LNCAP (cell line): ENCODE data around the gene SERINC5.

Source experiments
- TF ChIP-seq, protein P1 (sequence below): fragments of 450-650 bp; IDR thresholded peaks from 2 replicates; pipeline ENCODE4 v1.5.1; 2017; ENCODE audit warnings: mild to moderate bottlenecking

The SERINC5 gene

DNA sequence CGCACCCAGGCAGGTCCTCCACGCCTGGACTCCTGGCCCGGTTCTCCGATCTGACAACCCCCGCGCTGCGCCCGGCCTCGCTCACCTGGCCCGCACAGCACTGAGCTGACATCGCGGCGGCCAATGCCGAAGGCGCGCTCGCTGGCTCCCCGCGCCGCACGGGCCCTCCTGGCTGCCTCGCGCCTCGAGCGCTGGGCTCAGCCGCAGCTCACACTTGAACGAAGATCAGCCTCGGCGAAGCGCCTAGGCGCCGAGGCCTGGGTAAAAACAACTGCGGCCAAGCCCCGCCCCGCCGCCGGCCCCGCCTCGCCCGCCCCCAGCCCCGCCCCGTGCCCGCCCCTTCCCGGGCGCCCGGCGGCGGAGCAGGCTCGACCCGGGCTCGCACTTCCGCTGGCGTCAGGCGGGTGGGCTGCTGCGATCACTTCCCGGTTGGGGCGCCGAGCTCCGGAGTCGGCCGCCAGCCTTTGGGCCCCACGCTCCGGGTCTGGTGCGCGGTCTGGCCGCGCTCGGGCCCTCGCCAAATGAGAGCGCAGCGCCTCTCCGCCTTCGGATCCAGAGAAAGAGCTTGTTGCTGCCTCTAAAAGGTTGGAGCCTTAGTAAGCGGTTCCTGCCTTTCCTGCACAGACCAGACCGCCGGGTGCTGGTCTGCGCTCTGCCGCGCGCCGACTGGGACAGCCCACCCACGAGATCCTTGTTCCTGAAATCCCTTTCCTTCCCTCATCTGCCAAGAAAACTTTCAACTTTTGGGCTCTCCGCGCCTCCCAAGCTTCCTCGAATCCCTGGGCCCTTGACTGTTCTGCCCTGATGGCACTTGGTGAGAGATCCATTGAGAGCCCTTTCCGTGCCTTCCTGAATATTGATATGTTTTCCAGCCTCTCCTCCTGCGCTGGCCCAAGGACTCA lies at the start of gene SERINC5:
SERINC5 (minus strand) TSS at position 238 of the 902 bp plus-strand sequence; CDS start at position 112, 126 bp downstream.
- TF ChIP-seq, protein P1, sequence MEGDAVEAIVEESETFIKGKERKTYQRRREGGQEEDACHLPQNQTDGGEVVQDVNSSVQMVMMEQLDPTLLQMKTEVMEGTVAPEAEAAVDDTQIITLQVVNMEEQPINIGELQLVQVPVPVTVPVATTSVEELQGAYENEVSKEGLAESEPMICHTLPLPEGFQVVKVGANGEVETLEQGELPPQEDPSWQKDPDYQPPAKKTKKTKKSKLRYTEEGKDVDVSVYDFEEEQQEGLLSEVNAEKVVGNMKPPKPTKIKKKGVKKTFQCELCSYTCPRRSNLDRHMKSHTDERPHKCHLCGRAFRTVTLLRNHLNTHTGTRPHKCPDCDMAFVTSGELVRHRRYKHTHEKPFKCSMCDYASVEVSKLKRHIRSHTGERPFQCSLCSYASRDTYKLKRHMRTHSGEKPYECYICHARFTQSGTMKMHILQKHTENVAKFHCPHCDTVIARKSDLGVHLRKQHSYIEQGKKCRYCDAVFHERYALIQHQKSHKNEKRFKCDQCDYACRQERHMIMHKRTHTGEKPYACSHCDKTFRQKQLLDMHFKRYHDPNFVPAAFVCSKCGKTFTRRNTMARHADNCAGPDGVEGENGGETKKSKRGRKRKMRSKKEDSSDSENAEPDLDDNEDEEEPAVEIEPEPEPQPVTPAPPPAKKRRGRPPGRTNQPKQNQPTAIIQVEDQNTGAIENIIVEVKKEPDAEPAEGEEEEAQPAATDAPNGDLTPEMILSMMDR, result no peak

DNA sequence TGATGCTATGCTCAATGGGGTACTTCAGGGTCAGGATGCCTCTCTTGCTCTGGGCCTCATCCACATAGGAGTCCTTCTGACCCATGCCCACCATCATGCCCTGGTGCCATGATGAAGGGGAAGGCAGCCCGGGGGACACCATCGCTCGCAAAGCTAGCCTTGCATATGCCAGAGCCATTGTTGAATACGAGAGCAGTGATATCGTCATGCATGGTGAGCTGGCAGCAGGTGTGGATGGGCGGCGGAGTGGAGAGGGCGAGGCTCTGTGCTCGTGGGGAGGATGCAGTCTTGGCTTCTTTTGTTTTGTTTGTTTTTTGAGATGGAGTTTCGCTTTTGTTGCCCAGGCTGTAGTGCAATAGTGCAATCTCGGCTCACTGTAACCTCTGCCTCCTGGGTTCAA lies 46.8 kb upstream of the SERINC5 start:
- TF ChIP-seq, protein P1, result no peak

DNA sequence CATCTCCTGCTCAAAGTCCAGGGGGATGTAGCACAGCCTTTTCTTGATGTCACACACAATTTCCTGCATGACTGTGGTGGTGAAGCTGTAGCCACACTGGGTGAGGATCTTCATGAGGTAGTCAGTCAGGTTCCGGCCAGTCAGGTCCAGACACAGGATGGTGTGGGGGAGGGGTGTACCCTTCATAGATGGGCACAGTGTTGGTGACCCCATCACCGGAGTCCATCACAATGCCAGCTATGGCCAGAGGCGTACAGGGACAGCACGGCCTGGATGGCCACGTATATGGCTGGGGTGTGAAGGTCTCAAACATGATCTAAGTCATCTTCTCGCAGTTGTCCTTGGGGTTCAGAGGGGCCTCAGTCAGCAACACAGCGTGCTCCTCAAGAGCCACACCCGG lies 44.3 kb upstream of the SERINC5 start:
- TF ChIP-seq, protein P1, result no peak

DNA sequence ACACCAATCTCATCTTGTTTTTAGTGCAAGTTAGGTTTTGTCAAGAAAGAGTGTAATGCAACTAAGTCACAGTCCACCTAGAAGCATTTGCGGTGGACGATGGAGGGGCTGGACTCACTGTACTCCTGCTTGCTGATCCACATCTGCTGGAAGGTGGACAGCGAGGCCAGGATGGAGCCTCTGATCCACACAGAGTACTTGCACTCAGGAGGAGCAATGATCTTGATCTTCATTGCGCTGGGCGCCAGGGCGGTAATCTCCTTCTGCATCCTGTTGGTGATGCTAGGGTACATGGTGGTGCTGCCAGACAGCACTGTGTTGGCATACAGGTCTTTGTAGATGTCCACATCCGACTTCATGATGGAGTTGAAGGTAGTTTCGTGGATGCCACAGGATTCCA lies 43.8 kb upstream of the SERINC5 start:
- TF ChIP-seq, protein P1, result no peak

DNA sequence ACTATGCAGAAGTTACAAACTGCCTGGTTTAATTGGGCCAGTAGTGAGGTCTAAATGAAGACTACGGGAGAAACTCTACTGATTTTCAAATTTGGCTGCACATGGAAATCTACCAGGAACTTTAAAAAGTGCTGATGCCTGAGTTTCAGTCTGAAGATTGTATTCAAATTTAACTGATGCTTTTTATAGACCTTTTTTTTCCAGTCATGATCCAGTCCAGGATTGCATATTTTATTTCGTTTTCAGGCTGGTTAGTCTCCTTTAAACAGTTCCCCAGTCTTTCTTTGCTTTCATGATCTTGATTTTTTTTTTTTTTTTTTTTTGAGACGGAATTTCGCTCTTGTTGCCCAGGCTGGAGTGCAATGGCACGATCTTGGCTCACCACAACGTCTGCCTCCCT lies 40.3 kb upstream of the SERINC5 start:
- TF ChIP-seq, protein P1, result no peak

DNA sequence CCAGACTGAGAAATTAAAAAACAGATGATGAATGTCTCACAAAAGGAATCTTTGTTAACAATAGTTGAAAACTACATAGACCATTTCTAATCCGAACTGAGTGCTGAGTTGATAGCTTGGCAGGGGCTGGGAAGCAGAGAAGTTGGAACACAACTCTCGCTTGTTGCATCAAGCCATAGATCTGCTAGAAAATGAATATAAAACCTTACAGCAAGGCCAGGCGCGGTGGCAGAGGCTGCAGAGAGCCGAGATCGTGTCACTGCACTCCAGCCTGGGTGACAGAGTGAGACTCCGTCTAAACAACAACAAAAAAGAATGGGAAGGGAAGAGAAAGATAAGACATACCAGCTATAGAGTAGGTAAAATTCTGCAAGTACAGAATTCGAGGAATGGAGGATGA lies 35.9 kb upstream of the SERINC5 start:
- TF ChIP-seq, protein P1, result no peak

DNA sequence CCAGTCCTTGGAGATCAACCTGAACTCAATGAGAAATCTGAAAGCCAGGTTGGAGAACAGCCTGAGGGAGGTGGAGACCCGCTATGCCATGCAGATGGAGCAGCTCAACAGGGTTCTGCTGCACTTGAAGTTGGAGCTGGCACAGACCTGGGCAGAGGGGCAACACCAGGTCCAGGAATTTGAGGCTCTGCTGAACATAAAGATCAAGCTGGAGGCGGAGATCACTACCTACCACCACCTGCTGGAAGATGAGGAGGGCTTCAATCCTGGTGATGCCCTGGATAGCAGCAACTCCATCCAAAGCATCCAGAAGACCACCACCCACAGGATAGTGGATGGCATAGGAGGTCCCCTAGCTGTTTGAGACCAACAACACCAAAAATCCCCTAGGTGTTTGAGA lies 33.5 kb upstream of the SERINC5 start:
- TF ChIP-seq, protein P1, result no peak
